ENCODE results near the gene SLC25A43.

DNA sequence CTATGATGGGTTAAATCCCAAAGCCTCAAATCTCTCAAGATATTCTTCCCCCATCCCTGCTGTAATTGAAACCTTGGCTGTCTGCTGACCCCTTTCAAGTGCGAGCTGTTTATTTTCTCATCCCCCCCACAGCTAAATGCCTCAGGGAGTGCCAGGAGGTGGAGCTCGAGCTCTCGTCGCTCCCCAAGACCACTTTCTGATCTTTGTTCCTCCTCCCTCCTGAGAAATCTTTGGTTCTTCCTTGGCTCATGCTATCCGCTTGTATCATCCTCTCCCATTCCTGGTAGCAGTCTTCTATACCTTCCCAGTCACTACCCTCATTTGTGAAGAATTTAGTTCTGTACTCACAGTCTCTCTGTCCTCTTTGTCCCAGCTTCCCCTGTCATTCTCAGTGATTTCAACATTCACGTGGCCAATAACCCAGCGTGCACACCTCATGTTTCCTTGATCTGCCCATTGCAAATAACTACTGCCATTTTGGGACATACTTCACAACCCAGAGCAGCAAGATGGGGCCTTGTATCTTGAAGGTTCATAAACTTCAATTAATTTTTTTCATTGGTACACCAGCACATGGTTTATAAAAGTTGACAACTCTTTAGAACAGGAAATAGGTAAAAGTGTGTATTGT lies 9.2 kb upstream of the SLC25A43 start:
- TF ChIP-seq POLR2AphosphoS5 (IDR thresholded peaks at IDR 0.05; ENCODE audit: low read depth, low read length), result no peak
- no peak for TF ChIP-seq TAF1 (IDR thresholded peaks at IDR 0.05; ENCODE audit: borderline replicate concordance, insufficient read depth, low read length)
